HG03039 (cell line): ENCODE results near the gene PRKCZ.

Experiments
- ATAC-seq: cut with Tn5 transposase; IDR thresholded peaks from one replicate; pipeline ENCODE4 v1.9.1; 2021; ENCODE audit warnings: mild to moderate bottlenecking, moderate library complexity; ENCODE audit not compliant: unreplicated experiment

The PRKCZ gene

DNA sequence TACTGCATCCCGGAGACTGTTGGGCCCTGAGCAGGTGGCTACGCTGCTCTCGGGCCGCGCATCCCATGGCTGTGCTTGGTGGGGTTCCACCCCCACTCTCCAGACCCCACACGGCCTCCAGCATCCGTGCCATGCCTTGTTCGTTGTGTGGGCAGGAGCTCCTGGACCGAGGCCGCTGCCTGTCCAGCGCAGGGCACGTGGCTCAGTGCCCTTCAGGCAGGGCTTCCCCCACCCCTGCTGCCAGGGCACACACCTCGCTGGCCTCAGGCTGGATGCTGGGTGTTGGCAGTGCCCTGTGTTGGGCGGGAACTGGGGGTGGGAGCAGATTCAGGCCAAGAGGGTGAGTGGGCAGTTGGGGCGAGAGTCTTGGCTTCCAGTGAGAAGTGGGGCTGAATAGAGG lies 9.9 kb downstream of the PRKCZ start:
- no peak for ATAC-seq

DNA sequence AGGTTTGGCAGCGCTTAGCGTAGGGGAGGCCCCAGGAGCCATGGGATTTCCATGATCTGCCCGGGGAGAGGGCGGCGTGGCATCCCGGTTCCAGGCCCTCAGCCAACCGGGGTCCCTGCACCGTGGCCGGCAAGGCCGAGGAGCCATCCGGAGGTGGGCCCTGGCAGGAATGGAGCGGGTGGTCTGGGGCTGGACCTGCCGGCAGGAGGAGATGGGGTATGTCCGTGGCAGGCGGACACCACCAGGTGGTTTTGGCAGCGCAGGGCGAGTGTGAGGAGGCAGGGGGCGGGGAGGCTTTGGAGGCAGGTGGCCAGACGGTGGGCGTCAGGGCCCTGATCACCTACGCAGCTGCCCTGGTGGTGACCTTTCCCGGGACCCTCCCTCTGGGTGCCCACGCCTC lies 10.3 kb downstream of the PRKCZ start:
- ATAC-seq = no peak

DNA sequence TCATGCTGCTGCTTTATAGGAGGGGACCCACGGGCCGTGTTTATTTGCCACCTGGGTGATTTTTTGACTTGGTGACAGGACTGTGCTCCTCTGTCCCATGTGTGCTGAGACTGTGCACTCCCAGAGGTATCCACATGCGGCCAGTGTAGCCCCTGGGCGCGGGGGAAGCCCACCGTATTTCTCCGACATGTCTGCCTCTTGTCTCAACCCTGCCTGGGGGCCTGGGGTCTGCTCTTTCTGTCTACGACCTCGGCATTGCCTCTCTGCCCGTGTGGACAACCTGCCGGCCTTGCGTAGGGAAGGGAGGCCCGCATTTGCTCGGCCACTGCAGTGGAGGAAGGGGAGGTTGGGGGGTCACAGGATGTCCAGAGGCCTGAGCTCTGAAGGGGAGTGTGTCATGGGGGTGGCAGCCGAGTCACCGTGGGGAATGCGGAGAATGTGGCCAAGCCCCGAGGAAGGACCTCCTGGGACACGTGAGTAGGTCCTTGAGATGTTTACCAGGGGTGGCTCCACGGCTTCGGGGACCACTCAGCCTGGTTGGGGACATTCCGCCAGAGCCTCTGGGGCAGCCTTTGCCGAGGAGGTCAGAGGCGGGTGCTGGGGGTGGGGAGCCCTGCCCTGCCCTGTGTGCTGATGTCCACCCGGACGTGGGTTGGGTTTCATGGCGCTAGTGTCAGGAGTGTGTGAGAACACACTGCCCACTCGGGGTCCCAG lies 11.0 kb downstream of the PRKCZ start:
- ATAC-seq = no peak

DNA sequence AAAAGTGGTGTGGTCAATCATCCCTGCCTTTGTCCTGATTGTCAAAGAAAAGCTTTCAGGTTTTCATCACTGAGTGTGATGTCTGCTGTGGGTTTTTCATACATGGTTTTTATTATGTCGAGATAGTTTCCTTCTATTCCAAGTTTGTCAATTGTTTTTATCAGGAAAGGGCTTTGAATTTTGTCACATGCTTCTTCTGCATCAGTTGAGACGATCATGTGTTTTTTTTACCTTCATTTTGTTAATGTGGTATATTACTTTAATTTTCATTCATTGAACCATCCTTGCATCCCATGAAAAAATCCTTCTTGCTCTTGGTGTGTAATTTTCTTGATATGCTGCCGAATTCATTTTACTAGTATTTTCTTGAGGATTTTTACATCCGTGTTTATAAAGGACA lies 15.5 kb downstream of the PRKCZ start:
- no peak for ATAC-seq

DNA sequence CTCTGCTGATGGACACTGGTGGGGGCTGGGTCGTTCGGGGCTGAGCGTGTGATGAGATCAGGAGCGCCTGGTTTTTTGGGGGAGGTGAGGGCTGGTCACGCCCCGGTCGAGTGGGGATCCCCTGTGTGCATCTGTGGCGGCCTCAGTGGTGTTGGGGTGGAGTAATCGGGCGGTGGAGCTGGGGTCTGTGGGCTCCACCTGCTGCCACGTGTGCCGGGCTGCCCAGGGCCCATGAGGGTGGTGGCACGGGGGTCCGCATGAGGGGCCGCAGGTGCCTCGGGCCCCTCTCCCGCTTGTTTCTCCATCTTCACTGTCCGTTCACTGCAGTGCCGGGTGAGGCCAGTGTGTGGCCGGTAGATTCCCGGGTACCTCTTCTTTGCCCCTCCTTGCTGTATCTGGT lies 17.2 kb downstream of the PRKCZ start:
- no peak for ATAC-seq

DNA sequence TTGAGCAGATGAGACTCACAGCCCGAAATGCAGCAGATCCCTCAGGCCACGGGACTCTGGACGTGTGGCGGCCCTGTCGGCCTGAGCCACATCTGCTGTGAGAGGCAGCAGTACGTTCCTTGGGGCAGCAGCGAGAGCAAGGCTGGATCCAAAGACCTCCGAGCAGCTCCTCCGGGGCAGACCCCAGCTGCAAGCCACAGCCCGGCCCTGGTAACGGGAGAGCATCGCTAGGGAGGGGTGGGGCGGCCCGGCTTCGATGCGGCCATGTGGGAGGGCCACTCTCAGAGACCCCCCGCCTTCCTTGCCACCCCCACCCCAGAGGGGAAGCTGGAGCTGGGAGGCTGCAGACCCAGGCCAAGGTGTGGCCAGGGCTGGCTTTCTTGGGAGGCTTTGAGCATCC lies 17.8 kb downstream of the PRKCZ start:
- no peak for ATAC-seq

DNA sequence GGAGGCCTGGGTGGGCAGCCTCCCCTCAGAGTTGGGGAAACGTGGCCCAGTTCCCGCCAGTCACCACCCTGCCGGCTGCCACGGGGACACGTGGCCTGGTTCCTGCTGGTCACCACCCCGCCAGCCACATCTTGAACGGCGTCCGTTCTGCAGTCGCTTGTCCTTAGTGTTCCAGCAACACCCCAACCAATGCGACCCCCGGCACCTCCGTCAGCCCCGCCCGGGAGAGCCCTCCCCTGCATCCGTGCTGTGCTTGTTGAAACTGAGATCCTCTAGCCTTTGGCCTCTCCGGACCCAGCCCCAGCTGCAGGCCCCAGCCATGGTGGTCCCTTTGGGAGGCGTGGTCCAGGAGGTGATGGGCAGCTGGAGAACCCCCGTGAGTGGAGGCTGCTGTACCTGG lies 18.7 kb downstream of the PRKCZ start:
- ATAC-seq = no peak

DNA sequence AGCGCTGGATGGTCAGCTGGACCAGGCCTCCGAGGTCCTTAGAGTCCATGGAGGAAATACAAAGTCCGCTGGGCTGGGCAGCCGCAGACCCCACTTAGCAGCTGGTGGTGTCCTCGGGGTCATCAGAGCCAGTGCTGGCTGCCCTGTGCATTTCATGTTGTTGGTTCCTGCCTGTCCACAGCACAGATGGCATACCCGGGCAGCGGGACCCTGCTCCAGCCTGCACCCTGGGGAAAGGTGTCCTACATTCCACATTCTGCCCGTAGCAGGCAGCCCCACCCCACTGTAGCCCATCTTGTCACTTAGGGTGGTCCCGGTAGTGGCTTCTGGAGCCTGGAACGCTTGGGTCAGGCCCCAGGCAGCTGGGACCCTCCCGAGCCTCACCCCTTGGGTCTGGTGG lies 19.8 kb downstream of the PRKCZ start:
- no peak for ATAC-seq

DNA sequence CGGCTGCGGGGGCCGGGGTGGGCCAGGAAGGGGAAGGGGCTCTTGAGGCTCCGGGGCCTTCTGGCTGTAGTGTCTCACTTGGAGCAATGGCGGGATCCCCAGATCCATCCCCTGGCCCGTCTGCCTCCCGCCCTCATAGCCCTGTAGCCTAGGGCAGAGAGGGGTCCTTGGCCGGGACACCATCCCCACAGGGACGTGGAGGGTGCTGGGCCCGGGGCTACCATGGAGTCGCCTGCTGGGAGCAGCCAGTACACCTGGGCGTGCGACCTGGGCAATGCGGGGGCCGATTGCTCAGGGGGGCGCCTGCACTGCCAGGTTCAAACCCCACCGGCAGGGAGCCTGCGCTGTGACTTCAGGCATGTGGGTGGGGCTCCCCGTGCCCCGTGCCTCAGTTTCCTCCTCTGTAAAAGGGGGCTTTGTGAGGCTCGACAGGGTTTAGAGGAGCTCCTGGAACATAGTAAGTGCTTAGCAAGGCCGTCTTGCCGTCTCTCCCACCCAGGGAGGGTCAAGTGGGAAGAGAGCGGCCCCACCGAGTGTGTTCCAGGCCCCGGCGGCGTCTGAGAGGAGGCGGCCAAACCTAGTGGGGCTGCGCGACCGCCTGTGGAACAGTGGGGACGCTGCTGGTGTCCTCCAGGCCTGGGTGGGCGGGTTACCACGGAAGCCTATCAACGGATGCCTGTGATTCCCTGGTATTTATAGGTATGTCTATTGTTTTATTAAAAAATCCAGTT lies 20.8 kb downstream of the PRKCZ start:
- ATAC-seq = no peak

DNA sequence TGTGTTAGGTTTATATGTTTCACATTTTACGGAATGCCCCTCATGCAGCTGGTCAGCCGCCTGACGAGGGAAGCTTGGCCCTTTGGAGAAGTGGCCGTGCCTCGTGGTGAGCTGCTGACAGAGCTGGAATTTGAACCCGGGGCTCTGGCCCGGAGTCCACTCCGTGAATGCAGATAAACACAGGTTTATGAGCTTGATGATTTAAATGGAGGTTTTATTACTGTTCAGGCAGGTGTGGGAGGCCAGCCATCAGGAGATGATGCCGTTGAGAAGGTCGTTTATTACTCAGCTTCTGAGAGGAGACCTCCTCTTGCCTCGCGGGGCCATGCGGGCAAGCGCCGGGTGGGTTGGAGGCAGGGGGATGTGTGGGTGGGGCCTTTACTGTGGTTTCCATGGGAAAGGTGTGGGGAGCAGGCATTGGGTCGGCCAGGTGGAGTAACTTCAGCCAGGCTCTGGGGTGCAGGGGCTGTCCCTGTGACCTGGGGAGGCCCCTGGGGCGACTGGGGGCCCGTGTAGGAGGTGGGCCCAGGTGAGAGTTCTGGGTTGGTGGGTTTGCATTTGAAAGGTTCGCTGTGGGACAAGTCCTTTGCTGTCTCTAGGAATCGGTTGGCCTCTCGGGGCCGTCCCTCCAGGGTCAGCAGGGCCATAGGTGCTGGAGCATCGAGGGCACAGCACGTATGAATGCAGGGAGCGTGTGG lies 22.0 kb downstream of the PRKCZ start:
- no peak for ATAC-seq

DNA sequence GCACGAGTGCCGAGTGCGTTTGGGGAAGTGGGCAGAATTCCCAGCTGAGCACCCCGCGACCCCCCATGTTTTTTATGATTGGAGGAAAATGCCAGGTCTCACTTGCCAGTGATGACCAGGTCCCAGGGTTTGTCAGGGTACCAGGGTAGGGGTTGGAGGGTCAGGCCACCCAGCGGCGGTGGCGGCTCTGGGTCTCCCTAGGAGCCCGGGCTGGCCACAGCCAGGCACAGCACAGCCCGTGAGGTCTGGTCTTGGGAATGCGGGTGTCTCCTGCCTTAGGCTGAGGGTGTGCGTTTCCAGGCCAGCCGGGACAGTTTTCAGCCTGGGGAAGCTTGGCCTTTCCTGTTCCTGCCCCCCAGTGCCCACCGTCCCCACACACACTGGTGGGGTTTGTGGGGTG lies 22.7 kb downstream of the PRKCZ start:
- no peak for ATAC-seq

DNA sequence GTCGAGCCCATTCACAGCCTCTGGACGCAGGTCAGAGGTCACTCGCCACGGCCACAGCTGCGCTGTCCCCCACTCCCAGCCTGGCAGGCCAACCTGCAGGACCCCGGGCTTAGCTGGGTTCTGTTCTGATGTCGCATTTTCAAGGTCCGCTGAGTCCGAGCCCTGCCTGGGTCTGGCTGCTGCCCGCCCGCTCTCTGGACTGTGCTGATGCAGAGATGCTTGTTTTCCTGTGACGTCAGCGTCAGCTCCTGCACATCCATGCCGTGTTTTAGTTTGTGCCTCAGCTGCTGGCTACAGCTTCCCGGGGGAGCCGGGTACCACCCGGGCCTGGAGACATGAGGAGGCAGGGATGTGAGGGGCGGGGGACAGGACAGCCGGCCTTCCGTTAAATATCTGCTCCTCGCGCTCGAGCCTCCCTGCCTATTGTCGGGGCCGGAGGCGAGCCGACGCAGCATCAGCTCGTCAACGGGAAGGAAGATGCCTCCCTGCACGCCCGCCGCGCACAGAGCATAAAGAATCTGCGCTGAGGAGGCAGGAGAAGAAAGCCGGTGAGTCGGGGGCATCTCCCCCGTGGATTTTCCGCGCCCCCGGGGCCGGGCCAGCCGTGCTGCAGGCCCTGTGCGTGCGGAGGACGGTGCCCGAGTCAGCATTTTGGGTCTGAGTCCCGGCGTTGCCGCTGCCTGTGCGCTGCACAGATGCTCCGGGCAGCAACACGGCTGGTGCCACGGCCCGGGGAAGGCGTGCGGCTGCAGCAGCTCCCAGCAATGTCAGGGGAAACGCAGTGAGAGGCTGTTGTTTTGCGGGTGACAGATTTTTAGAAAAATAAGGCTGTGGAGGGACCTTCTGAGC lies 23.4 kb downstream of the PRKCZ start:
- no peak for ATAC-seq

DNA sequence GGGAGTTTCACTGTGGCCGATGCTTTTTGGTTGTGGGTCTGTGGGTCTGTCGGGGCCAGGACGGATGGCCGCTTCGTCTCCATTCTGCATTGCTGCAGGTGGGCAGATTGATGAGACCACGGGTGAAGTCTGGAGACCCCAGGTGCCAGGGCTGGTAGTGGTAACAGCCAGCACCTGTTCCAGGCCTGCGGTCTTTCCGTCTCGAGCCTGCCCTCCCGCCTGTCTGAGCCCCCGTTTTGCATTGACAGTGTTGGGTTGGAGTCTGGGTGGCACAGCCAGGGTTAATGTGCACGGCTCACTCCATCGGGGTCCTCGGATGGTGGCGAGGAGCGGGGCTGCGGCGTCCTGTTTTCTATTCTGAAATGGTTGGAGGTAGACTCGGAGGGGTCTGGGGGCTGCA lies 24.2 kb downstream of the PRKCZ start:
- ATAC-seq = no peak

DNA sequence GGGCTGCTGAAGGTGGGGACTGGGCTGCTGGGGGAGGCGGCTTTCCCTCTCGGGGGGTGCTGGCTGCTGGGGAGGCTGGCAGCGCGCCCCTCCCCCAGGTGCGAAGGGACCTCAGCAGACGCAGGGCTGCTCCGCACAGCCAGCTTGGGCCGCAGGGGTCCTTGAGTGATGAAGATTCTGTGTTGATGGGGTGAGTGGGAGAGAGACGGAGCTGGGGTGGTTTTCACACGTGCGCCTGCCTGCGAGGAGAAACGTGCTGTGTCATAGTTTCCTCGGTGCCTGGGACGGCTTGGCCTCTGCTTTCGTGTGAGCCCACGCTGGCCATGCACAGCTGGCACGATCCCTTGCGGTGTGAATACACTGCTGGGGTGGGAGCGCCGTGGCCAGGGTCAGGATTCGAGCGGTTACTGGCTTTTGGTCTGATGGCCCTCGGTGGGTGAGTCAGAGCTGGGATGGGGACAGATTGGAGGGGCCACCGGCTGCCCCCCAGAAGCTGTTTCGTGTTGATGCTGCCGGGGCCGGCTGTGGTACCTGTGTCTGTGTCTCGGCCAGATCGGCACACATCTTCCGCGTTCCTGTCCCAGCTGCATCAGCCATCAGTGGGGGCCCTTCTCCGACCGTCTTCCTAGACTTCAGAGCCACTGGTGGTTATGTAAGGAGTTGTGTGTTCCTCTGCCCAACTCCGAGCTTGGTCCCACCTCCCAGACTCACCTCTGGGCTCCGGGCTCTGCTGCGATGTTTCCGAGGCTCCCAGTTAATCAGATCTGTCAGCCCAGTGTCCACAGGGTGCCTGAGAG lies 24.9 kb downstream of the PRKCZ start:
- no peak for ATAC-seq

DNA sequence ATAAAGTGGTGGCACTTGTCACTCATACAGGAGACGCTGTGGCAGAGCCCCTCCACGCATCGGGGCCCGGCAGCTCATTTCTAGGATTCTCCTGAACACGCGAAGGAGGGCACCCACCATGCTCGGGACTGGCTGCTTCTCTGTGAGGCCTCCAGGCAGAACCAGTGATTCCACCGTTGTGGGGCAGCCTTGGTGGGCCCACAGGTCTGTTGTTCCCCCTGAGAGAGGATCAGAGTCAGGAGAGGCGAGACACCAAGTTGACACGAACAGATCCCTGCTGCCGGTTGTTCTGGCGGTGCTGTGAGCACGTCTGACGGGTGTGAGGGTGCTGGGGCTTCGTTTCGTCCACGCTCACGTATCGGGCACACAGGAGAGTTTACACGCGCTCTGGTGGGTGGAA lies 26.6 kb downstream of the PRKCZ start:
- no peak for ATAC-seq

DNA sequence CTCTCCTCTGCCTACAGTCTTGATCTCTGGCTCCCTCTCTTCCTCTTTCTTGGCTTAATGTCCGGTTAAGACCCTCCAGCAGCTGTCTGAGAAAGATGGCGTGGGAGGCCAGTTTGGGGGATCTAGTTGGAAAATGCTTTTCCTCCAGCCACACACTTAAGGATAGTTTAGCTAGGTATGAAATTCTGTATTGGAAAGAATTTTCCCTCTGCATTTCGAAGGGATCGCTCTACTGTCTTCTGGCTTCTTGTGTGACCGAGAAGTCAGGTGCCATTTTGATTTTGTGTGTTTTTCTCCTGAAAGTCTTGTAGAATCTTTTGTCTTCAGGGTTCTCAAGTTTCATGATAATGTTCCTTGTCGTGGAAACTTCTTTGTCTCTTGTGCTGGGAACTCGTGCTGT lies 28.0 kb downstream of the PRKCZ start:
- no peak for ATAC-seq

DNA sequence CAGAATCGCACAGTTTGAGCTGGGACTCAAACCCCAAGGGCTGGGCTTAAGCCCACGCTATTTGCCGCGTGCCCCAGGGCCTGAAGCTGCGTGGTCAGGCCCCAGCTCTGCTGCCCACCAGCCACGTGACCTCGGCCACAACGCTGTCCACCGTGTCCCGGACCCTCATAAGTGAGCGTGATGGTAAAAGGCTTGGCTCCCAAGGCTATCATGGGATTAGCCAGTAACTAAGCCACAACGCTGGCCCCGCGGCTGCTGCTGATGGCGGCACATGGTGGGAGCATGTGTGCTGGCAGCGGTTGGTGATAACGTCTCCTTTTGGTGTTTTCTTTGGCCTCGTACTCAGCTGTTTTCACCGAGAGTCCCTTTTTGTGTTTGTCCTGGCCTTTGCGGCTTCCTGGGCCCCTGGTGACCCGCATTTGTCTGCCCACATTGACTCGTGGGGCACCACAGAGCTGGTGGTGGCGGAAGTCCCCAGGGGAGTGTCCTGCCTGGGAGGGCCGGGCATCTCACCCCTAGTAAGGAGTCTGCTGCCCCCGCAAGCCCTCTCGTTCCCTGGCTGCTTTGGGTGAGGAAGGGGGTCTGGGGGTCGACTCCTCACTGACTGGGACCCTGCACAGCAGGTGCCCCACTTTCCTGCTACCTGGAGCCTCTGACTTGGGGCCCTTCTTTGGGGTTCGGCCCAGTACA lies 29.3 kb downstream of the PRKCZ start:
- no peak for ATAC-seq

DNA sequence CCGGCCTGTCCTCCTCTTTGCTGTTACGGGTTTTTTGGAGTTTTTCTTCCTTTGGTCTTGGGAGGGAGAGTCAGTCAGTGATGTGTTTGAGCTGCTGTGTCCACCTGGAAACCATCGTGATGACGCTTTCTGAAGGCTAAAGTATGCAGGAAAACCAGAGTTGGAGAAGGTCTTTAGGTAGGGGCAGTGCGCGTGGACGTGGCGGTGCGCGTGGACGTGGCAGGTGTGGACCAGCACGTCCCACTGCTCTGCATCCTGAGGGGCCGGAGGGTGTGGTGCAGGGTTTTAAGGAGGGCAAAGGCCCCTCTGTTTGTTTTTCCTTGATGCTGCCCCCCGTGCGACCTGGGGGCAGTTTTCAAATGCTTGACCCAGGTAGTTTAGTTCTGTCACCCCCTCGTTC lies 29.9 kb downstream of the PRKCZ start:
- no peak for ATAC-seq

DNA sequence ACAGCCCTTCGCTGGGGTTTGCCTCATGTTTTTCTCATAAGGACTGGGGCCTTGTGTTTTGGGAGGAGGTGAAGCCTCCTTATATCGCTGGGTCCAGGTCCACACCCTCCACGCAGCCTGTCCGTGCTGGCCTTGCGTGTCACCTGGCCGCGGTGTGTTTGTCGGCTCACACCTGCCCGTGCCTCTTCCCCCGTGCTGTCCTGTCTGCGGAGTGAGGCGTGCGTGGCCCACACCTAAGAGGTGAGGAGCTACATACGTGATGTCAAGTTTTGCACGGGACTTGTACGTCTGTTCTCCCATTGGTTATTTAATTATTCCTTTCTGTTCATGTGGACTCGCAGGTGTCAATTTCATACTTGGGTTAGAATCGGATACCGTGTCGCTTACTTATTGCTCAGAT lies 30.7 kb downstream of the PRKCZ start:
- no peak for ATAC-seq

DNA sequence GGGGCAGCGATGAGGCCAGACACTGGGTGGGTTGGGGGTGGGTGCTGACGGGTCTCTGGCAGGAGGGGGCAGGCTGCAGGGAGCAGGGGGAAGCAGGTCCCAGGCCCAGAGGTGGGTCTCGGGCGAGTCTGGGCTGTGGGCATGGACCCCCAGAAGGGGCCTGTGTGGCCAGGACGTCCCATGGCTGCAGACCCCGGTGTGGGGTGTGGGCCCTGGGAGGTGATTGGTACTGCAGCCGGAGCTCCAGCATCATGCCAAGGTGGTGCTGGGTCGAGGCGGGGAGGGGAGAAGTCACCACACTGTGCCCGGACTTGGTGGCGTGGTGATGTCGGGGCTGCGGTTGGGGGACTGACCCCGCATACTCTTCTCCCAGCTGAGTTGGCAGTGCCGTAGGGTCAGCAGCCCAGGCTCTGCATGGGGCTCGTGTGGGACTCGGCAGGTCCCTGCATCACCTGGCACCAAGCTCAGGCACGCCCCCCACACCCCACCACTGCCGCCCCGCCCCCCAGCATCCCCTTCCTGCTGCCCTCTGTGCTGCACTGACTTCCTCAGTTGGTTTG lies 31.2 kb downstream of the PRKCZ start:
- ATAC-seq = no peak
